Left ventricle myocardium inferior (tissue), 1 donor: ENCODE data around the gene HAAO. TPM values are rescaled to one million over a fixed set of nuclear protein-coding genes. Genes with fewer than 3 reads are reported as not detected.
"Not testable (repeated sequence)": the region's sequence is repeated elsewhere in the genome, so short reads cannot be mapped to it uniquely, and the experiment has no call there.

Experiments used
- DNase-seq: peaks from one replicate; pipeline ENCODE4 v3.0.0-alpha.2; 2020
- H3K27ac ChIP-seq: fragments of 200-600 bp; replicated peaks from 2 replicates; pipeline ENCODE4 v1.8.0; 2021
- H3K27me3 ChIP-seq: fragments of 200-600 bp; 2 replicates; pipeline ENCODE4 v1.8.0; 2021; ENCODE audit warnings: low read depth
- H3K36me3 ChIP-seq: fragments of 200-600 bp; 2 replicates; pipeline ENCODE4 v1.8.0; 2021
- H3K4me1 ChIP-seq: fragments of 200-600 bp; 2 replicates; pipeline ENCODE4 v1.8.0; 2021
- H3K4me3 ChIP-seq: fragments of 200-600 bp; 2 replicates; pipeline ENCODE4 v1.8.0; 2021; ENCODE audit warnings: mild to moderate bottlenecking, moderate library complexity
- H3K9me3 ChIP-seq: fragments of 200-600 bp; replicated peaks from 2 replicates; pipeline ENCODE4 v1.8.0; 2021
- CTCF ChIP-seq: fragments of 200-600 bp; IDR thresholded peaks from 2 replicates; pipeline ENCODE4 v1.8.0; 2021; ENCODE audit warnings: antibody characterized with exemption, mild to moderate bottlenecking, borderline replicate concordance
- intact Hi-C: fragments of 100-400 bp; cut with micrococcal nuclease; formaldehyde crosslinking; loops from one replicate; pipeline ENCODE4 v1.11.0; 2022
- total RNA-seq: library from RNA; stranded (reverse); fragmentation: NEBNext Ultra II Directional; extraction: Animal tissue kit (Norgen Biotek cat#: 25700); gene quantifications from one replicate; pipeline ENCODE4 v1.2.1, GENCODE V29; 2021
- donor health status: DM: no; HTN: yes; CAD: no; lungs with severe emphysema.

The HAAO gene
- total RNA-seq, 1 donor from 2014 or later, result 2.3 TPM

DNA sequence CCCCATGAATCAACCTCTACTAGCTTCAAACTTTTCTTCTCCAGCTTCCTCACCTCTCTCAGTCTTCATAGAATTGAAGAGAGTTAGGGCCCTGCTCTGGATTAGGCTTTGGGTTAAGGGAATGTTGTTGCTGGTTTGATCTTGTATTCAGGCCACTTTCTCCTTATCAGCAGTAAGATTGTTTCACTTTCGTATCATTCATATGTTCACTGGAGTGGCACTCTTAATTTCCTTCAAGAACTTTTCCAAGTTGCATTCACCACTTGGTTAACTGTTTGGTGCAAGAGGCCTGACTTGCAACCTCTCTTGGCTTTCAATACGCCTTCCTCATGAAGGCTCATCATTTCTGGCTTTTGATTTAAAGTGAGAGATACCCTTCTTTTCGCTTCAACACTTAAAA, 51.2 kb downstream of the HAAO start:
- no peak for DNase-seq
- H3K9me3 ChIP-seq, result peaks cover under 1% of the 10 kb centered on the region
- H3K36me3 ChIP-seq, result peaks cover 20% of the 10 kb centered on the region
- no peaks in the 10 kb centered on the region for H3K4me1 ChIP-seq
- H3K4me3 ChIP-seq, result no peak overlapping the region
- no peak for TF ChIP-seq CTCF
- no peaks in the 10 kb centered on the region for H3K27me3 ChIP-seq
- no peak overlapping the region for H3K27ac ChIP-seq
- intact Hi-C loops, result no loop called here

DNA sequence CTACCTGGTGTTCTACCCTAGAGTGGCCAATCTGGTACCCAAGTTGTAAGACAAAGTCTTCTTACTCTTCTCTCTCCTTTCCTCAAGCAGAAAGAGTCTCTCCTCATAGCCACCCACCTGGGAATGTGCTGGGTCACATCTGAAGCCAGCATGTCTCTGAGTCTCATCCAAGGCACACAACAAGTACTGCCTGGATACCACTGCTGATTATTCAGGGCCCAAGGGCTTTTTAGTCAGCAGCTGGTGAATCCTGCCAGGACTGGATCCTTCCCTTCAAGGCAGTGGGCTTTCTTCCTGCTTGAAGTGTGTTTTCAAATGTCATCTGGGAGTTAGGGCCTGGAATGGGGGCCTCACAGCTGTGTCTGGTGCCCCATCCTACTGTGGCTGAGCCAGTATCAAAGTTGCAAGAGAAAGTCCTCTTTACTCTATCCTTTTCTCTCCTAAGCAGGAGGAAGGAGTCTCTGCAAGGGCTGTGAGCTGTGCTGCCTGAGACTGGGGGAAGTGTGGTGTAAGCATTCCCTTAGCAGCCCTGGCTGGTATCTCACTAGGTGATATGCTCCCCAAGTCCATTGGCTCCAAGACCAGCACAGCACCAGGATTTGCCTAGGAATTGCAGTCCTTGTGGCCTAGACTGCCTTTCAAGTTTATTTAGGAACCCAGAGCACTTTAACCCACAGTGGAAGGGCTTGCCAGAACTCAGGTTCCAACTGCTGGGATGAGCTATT, 55.6 kb downstream of the HAAO start:
- Histone ChIP-seq H3K36me3 (peaks cover 52% of the 10 kb centered on the region), H3K4me3 (no peak overlapping the region), H3K27me3 (no peaks in the 10 kb centered on the region), H3K27ac (no peak overlapping the region), H3K4me1 (no peaks in the 10 kb centered on the region), H3K9me3 (peaks cover 24% of the 10 kb centered on the region)
- intact Hi-C loops, result no loop called here
- DNase-seq, result no peak
- no peak for TF ChIP-seq CTCF

DNA sequence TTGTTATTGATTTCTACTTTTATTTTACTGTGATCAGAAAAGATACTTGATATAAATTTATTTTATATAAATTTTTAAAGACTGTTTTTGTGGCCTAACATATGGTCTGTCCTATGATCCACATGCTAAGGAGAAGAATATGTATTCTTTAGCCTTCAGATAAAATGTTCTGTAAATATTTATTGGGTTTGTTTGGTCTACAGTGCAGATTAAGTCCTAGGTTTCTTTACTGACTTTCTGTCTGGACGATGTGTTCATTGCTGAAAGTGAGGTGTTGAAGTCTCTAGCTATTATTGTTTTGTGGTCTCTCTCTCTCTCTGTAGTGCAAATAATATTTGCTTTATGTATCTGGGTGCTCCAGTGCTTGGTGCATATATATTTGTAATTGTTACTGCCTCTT, 58.5 kb downstream of the HAAO start:
- Histone ChIP-seq H3K36me3 (peaks cover 57% of the 10 kb centered on the region), H3K27ac (no peak overlapping the region), H3K27me3 (no peaks in the 10 kb centered on the region), H3K4me3 (no peak overlapping the region), H3K9me3 (peaks cover 36% of the 10 kb centered on the region), H3K4me1 (no peaks in the 10 kb centered on the region)
- TF ChIP-seq CTCF, result no peak
- intact Hi-C loops, result no loop called here
- no peak for DNase-seq

GRCh38 chr2:42731316-42731715, 61.1 kb downstream of the HAAO start:
- H3K36me3 ChIP-seq, result peaks cover 46% of the 10 kb centered on the region
- H3K27me3 ChIP-seq, intact Hi-C loops, H3K4me1 ChIP-seq, H3K4me3 ChIP-seq, H3K27ac ChIP-seq, DNase-seq: not testable (repeated sequence)
- peaks cover 36% of the 10 kb centered on the region for H3K9me3 ChIP-seq

GRCh38 chr2:42726680-42727079, 65.7 kb downstream of the HAAO start:
- Histone ChIP-seq H3K27ac (no peak overlapping the region), H3K9me3 (peaks cover 12% of the 10 kb centered on the region), H3K4me1 (peaks cover 13% of the 10 kb centered on the region), H3K4me3 (no peak overlapping the region), H3K27me3 (no peaks in the 10 kb centered on the region), H3K36me3 (peaks cover 15% of the 10 kb centered on the region)
- TF ChIP-seq CTCF, result no peak
- no peak for DNase-seq
- intact Hi-C loops, result no loop called here

DNA sequence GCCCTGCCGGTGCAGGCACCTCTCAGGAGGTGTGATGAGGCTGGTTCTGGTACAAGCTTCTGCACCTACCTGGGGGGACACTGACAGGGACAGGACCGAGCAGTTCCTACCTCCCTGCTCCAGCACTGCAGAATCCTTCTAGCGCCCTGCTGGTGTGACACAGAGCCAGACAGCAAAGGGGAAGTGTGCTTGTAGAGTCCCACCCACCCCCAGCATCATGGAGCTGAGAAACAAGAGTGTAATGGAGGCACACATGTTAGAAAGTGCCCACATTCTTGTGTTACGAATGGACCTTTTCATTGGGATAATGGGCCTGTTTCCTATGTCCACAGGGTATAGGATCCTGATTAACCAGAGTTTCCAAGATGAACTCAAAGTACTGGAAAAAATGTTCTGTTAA, 66.7 kb downstream of the HAAO start:
- no peak overlapping the region for H3K4me3 ChIP-seq
- peaks cover 13% of the 10 kb centered on the region for H3K4me1 ChIP-seq
- no peak for DNase-seq
- H3K27me3 ChIP-seq, result no peaks in the 10 kb centered on the region
- TF ChIP-seq CTCF, result no peak
- intact Hi-C loops, result no loop called here
- H3K36me3 ChIP-seq, result peaks cover 15% of the 10 kb centered on the region
- peaks cover 12% of the 10 kb centered on the region for H3K9me3 ChIP-seq
- no peak overlapping the region for H3K27ac ChIP-seq
